ENCODE data around the gene CACNA1S. TPM values are rescaled to one million over a fixed set of nuclear protein-coding genes. Genes with fewer than 3 reads are reported as not detected.

CACNA1S gene
- total RNA-seq, 1 experiment from 2014 or later = 0.02 TPM

GRCh38 chr1:201050515-201051277, 61.5 kb downstream of the CACNA1S start (continued):
- TF ChIP-seq ZNF425 (CRISPR knock-in tag; conservative IDR thresholded peaks at IDR 0.05) (no peak), ZNF232 (CRISPR knock-in tag; IDR thresholded peaks at IDR 0.05) (no peak), ZNF671 (CRISPR knock-in tag; IDR thresholded peaks at IDR 0.05) (no peak)

- Mint-ChIP-seq H3K27me3 (ENCODE audit: low read depth) (no peaks in the 10 kb centered on the region; the same call in 1 of the 2 replicates), H3K27ac (no peak overlapping the region), H3K36me3 (no peaks in the 10 kb centered on the region), H3K4me3 (no peak overlapping the region), H3K4me1 (peaks cover 6% of the 10 kb centered on the region), H3K9me3 (no peaks in the 10 kb centered on the region)
- no peak for DNase-seq (ENCODE audit: low spot score)
- ChIA-PET POLR2A (no interaction called here), CTCF (interaction anchor here (1.0 to 3.6 kb wide), 7 partner anchors 24 to 77 kb away, joined by 3 to 20 read pairs (median 6); partner anchors contain the start of gene KIF21B)
- ATAC-seq = no peak
- TF ChIP-seq E2F4 (CRISPR knock-in tag; IDR thresholded peaks at IDR 0.05; ENCODE audit: borderline replicate concordance, low read depth) (no peak), NFE2L1 (CRISPR knock-in tag; IDR thresholded peaks at IDR 0.05) (no peak), SMAD3 (CRISPR knock-in tag; IDR thresholded peaks at IDR 0.05; ENCODE audit: borderline replicate concordance) (no peak), JUN (CRISPR knock-in tag; IDR thresholded peaks at IDR 0.05) (no peak), ZNF425 (CRISPR knock-in tag; conservative IDR thresholded peaks at IDR 0.05) (no peak), GABPB1 (CRISPR knock-in tag; IDR thresholded peaks at IDR 0.05) (no peak), CREB1 (CRISPR knock-in tag; IDR thresholded peaks at IDR 0.05) (no peak), CREM (CRISPR knock-in tag; IDR thresholded peaks at IDR 0.05) (no peak), ZNF281 (CRISPR knock-in tag; IDR thresholded peaks at IDR 0.05) (no peak), ZNF232 (CRISPR knock-in tag; IDR thresholded peaks at IDR 0.05) (no peak), PRRX2 (CRISPR knock-in tag; IDR thresholded peaks at IDR 0.05) (no peak), PRDM15 (CRISPR knock-in tag; IDR thresholded peaks at IDR 0.05) (no peak), ZNF512 (CRISPR knock-in tag; IDR thresholded peaks at IDR 0.05; ENCODE audit: borderline replicate concordance) (no peak), AFF4 (CRISPR knock-in tag; IDR thresholded peaks at IDR 0.05; ENCODE audit: borderline replicate concordance) (no peak), ZNF416 (CRISPR knock-in tag; IDR thresholded peaks at IDR 0.05) (no peak)
These were observed 62.9 kb downstream of the CACNA1S start for GRCh38 chr1:201049248-201049831.

Measured in WTC11 (cell line).